ENCODE data around the gene MB.

MB gene

DNA sequence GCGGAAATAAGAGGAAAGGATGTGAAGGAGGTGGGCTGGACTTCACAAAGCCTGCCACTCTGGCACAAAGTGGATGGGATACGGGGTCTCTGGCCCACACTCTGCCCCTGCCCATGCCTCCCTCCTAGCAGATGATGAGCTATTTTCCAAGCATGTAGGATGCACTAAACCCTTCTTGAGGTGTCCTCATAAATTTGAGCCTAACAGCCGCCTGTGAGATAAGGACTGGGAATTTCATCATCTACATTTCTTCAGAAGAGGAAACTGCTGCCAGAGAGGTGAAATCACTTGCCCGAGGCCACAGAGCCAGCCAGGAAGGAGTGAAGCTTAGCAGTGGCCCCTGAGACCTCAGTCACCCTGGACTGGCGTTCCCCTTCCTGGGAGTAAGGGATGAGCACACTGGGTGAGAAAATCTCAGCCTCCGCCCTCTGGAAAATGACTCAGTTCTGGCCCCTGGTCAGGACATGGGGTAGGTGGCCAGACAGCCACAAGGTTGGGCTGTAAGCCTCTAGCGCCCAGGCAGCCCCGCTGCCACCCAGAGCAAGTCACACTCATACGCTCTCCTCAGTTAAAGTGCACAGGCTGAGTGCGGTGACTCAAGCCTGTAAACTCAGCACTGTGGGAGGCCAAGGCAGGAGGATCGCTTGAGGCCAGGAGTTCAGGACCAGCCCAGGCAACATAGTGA lies 27.9 kb downstream of the MB start:
- Histone ChIP-seq H3K27ac (peak overlapping the region; percentile 5), H3K4me1 (ENCODE audit: control insufficient read depth in 1 of 2, insufficient read depth in 1 of 2, low read depth in 1 of 2, low read length in 1 of 2) (peaks cover 11 to 16% of the 10 kb centered on the region in 2 experiments), H3K9me3 (no peaks in the 10 kb centered on the region), H3K4me3 (ENCODE audit: low read depth in 1 of 2, low read length in 1 of 2) (no peak overlapping the region), H3K27me3 (no peaks in the 10 kb centered on the region), H3K36me3 (no peaks in the 10 kb centered on the region)
- TF ChIP-seq CTCF (IDR thresholded peaks at IDR 0.05), result no peak

- peaks cover 11 to 16% of the 10 kb centered on the region in 2 experiments for H3K4me1 ChIP-seq (ENCODE audit: control insufficient read depth in 1 of 2, insufficient read depth in 1 of 2, low read depth in 1 of 2, low read length in 1 of 2)
- no peaks in the 10 kb centered on the region for H3K27me3 ChIP-seq
- no peak for TF ChIP-seq CTCF (IDR thresholded peaks at IDR 0.05)
- no peak overlapping the region for H3K27ac ChIP-seq
- H3K36me3 ChIP-seq, result no peaks in the 10 kb centered on the region
- no peaks in the 10 kb centered on the region for H3K9me3 ChIP-seq
- H3K4me3 ChIP-seq (ENCODE audit: low read depth in 1 of 2, low read length in 1 of 2), result no peak overlapping the region
These were observed 29.2 kb downstream of the MB start for GRCh38 chr22:35587896-35588295.

DNA sequence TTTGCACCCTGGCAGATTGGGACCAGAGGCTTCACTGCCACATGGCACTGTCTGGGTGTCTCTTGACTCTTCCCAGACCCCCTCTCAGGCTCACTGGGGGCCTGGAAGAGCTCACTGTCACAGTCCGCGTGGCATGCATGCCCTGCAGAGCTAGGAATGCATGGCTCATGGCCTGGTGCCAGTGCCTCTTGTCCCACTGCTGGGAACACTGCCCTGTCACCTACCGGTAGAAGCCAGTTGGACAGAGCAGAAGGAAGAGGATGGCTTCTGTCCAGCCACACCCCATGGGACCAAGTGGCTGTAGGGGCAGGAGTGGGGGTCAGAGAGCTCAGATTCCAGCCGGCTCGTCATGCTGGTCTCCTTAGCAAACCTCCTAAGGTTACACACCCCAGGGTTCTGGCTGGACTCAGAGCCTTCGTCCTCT lies 29.7 kb downstream of the MB start:
- Histone ChIP-seq H3K9me3 (no peaks in the 10 kb centered on the region), H3K4me3 (ENCODE audit: low read depth in 1 of 2, low read length in 1 of 2) (no peak overlapping the region), H3K36me3 (no peaks in the 10 kb centered on the region), H3K27ac (no peak overlapping the region), H3K4me1 (ENCODE audit: control insufficient read depth in 1 of 2, insufficient read depth in 1 of 2, low read depth in 1 of 2, low read length in 1 of 2) (peaks cover 11 to 16% of the 10 kb centered on the region in 2 experiments), H3K27me3 (no peaks in the 10 kb centered on the region)
- no peak for TF ChIP-seq CTCF (IDR thresholded peaks at IDR 0.05)

DNA sequence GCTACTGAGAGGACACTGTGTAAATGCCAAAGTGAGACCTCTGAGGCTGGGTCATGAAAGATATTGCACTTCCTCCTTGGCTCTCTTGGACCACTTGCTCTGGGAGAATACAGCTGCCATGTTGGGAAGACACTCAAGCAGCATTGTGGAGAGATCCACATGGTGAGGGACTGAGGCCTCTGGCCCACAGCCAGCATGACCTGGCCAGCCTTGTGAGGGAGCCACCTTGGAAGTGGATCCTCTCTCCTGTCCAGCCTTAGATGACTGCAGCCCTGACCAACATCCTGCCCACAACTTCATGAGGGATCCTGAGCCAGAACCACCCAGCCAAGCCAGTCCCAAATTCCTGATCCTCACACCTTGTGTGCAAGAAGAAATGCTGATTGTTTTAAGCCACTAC lies 30.4 kb downstream of the MB start:
- Histone ChIP-seq H3K36me3 (no peaks in the 10 kb centered on the region), H3K4me1 (ENCODE audit: control insufficient read depth in 1 of 2, insufficient read depth in 1 of 2, low read depth in 1 of 2, low read length in 1 of 2) (peaks cover 11 to 16% of the 10 kb centered on the region in 2 experiments), H3K4me3 (ENCODE audit: low read depth in 1 of 2, low read length in 1 of 2) (no peak overlapping the region), H3K27ac (no peak overlapping the region), H3K9me3 (no peaks in the 10 kb centered on the region), H3K27me3 (no peaks in the 10 kb centered on the region)
- no peak for TF ChIP-seq CTCF (IDR thresholded peaks at IDR 0.05)

GRCh38 chr22:35582861-35583670 lies 34.1 kb downstream of the MB start:
- no peaks in the 10 kb centered on the region for H3K36me3 ChIP-seq
- TF ChIP-seq CTCF (IDR thresholded peaks at IDR 0.05), result peak; percentile 84

More at GRCh38 chr22:35582861-35583670, 34.1 kb downstream of the MB start:
- no peaks in the 10 kb centered on the region for H3K27me3 ChIP-seq
- H3K4me3 ChIP-seq (ENCODE audit: low read depth in 1 of 2, low read length in 1 of 2), result no peak overlapping the region
- H3K27ac ChIP-seq, result no peak overlapping the region
- no peaks in the 10 kb centered on the region for H3K9me3 ChIP-seq
- peaks cover 7 to 8% of the 10 kb centered on the region in 2 experiments for H3K4me1 ChIP-seq (ENCODE audit: control insufficient read depth in 1 of 2, insufficient read depth in 1 of 2, low read depth in 1 of 2, low read length in 1 of 2)

Data from neutrophil (primary cell).